ENCODE results near the gene WNT11. TPM values are rescaled to one million over a fixed set of nuclear protein-coding genes. Genes with fewer than 3 reads are reported as not detected.
"Not testable (repeated sequence)": the region's sequence is repeated elsewhere in the genome, so short reads cannot be mapped to it uniquely, and the experiment has no call there.

WNT11 gene
- total RNA-seq, 2 donors from 2014 or later = 39.2 to 59.3 TPM

DNA sequence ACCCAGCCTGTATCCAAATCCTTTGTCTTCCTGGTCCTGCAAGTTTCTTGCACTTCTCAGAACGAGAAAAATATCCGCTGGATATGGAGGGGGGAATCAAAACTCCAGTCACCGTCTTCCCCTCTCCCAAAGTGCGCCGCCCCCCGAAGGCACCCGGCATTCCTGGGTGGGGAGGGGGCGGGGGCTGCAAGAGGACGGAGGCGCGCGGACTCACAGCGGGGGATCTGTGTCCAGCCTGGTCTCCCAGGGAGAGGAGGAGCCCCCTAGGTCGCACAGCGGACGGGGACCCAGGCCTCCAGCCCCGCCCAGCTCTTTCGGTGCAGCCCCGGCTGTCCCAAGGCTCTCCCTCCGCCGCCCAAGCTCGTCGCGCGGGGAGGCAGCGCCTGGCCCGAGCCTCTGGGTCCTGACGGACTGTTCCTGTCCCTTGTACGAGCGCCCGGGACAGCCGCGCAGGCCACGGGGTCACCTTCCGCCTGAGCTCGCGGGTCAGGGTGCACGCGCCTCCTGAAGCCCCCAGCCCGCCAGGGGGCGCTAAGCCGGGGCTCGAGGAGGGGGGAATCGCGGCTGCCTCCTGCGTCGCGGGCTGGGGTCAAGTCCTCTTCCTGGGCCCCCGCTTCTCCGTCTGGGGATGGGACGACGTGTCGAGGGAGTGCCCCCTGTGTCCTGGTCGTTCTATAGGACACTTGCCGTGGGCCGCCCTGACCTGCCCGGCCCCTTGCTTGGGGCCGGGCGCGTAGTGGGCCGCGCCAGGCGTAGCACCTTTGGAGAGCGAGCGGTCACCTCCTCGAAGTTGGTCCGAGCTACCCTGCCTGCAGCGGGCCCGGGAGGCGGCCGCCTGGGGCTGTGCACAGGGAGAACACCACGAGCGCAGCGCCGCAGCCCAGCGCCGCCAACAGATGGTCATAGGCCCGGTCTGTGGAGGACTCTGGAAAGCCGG is 2.4 kb upstream of the WNT11 start:
- intact Hi-C loops (cut with DNase I) = loop anchor here (5.0 to 10.0 kb wide), 3 partner anchors 104 to 306 kb away; no protein-coding TSS in a partner anchor
- DNase-seq (ENCODE audit: low spot score) = peak; percentile 94

GRCh38 chr11:76207642-76208401 is 1.5 kb upstream of the WNT11 start:
- intact Hi-C loops (cut with DNase I) = loop anchor here (5.0 to 10.0 kb wide), 3 partner anchors 104 to 307 kb away; no protein-coding TSS in a partner anchor
- DNase-seq (ENCODE audit: low spot score) = peak; percentile 95

GRCh38 chr11:76206077-76206326 is 300 bp downstream of the WNT11 start:
- intact Hi-C loops (cut with DNase I) = loop anchor here (5.0 to 10.0 kb wide), 3 partner anchors 106 to 309 kb away; no protein-coding TSS in a partner anchor
- DNase-seq (ENCODE audit: low spot score) = no peak

- intact Hi-C loops (cut with DNase I) = loop anchor here (5.0 to 10.0 kb wide), 3 partner anchors 107 to 309 kb away; no protein-coding TSS in a partner anchor
- DNase-seq (ENCODE audit: low spot score) = no peak
Measured at GRCh38 chr11:76205252-76206076, 838 bp downstream of the WNT11 start.

DNA sequence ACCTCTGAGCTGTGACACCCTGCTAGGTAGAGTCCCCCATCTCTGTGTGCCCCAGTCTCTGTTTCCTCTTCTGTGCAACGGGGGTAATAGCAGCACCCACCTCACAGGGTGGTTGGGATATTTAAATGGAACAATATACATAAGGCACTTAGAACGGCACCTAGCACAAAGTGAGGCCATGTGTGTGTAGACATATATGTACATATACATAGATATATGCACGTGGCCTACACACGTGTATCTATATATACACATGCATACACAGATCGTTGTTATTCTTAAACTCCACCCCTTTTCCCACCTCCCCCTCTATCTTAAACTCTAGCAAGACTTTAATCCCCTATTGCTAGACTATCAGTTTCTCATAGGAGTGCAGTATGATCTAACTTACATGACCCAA is 2.4 kb downstream of the WNT11 start:
- DNase-seq (ENCODE audit: low spot score) = no peak
- intact Hi-C loops (cut with DNase I) = loop anchor here in 1 of 2 donors (10.0 kb wide), 1 partner anchor 311 kb away; no protein-coding TSS in a partner anchor

DNA sequence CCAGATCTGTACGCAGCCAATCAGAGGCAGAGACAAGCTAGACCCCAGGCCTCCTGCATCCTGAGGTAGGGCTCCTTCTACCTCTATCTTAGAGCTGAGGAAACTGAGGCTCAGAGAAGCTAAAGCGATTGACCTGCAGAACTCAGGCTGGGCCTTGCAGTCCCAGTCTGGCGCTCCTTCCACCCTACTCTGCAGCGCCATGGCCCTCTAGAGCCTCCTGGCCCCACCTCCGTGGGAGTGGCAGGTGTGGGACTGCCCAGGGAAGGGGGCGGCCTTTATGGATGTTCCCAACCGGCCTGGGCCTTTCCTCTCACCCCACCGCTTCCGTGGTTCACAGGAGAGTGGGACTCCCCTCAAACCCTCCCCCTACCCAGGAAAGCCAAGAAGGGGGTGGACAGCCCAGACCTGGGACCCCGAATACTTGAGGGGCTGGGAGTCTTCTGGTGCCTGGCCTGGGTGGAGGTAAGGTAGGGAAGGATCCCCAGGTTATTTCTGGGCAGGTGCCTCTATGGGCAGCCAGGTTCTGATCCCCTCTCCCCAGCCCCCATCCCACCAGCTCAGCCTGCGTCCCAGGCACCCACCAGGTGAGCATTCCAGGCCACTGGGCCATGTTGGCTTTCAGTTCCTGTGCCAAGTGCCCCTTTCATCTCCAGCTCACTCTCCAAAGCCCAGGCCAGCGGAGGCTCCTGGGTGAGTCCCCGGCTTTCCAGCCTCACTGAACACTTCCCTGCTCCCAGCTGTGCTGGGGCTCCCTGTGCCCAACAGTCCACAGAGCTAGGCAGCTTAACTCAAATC is 3.0 kb downstream of the WNT11 start:
- no peak for DNase-seq (ENCODE audit: low spot score)
- intact Hi-C loops (cut with DNase I) = loop anchor here in 1 of 2 donors (10.0 kb wide), 1 partner anchor 311 kb away; no protein-coding TSS in a partner anchor

DNA sequence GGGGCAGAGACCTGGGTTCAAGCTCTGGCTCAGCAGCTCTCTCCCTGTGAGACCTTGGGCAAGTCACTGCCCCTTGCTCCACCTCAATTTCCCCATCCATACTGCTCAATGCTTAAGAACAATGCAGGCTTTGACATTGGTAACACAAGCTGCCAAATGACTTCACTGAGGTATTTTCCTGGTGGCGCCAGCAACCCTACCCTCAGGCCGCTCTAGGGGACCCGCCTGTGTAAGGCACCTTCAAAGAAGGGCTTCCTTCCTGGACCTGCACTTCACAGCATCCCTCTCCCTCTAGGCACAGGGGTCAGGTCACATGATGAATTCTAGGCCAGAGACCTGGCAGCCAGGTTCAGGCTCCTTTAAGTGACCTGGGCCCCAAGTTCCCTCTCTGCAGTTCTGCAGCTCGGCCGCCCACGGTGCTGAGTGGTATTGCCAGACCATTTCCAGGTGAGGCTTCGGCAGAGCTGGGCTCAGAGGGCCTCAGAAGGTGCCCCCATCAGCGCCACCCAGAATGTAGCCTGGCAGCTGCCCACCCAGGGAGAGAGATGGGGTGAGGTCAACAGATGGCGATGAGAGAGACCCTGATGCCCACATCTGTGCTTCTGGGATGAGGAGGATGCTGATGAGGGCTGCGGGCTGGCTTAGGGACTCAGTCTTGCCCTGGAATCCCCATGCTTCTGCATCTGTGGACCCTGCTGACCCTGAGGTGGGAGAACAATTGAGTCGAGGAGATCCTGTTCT is 4.5 kb downstream of the WNT11 start:
- no peak for DNase-seq (ENCODE audit: low spot score)
- intact Hi-C loops (cut with DNase I) = loop anchor here (1.0 to 10.0 kb wide), 2 partner anchors 37 to 313 kb away; no protein-coding TSS in a partner anchor

DNA sequence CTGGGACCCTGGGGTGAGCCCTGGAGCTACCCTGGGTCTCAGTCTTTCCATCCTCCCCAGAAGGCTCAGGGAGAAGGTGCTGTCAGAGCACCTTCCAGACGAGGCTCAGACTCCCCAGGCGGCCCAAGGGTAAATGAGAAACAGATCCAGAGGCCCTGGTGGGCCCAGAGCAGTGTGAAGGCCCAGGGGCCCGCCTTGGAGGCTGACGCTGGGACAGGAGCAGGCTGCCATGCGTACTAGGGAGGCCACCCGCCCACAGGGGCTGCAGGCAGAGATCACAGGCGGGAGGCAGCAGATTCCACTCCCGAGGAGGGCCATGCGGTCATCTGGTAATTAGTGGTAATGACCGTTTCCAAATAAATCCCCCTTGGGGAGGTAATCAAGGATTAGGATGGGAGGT is 5.2 kb downstream of the WNT11 start:
- intact Hi-C loops (cut with DNase I) = loop anchor here (1.0 to 10.0 kb wide), 2 partner anchors 36 to 314 kb away; no protein-coding TSS in a partner anchor
- no peak for DNase-seq (ENCODE audit: low spot score)

DNA sequence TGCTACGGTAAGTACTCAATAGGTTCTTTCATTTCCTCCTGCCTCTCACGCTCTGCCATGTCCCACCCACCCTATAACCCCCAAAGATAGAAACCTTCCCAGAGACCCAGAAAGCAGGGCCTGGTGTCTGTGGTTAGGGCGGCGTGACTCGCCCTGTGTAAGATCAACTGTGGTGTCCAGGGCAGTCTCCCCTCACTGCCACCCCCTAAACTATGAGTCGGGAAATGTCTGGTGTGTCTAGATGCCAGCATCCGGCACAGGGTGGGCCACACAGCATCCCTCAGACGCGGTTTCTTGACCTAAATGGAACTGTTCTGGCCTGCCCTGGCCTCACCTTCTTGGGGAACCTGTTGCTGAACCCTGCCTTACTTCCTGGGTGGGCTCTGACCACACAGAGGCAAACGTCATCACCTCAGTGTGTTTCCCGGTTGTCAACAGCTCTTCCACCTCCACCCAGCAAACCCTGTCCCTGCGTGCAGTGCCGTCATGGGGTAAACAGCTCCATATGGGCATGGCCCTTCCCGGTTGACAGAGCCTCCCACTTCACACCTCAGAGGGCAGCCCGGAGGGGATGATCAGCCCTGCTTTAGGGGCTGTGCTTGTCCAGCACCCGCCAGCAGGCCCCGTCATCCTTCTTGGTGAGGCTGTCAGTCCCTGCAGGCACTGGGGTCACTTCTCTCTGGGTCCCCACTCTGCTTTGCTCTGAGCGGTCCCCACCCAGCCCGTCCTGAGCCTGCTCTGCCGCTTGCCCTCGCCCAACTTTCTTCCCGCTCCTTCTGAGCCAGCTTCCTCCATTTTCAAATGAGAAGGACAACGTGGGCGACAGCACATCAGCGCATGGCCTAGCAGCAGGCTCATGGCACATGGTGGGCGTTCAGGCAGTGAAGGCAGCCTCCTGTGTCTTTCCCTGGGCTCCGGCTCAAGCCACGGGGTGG is 6.0 kb downstream of the WNT11 start:
- intact Hi-C loops (cut with DNase I) = loop anchor here in 1 of 2 donors (10.0 kb wide), 1 partner anchor 315 kb away; no protein-coding TSS in a partner anchor
- DNase-seq (ENCODE audit: low spot score) = no peak

DNA sequence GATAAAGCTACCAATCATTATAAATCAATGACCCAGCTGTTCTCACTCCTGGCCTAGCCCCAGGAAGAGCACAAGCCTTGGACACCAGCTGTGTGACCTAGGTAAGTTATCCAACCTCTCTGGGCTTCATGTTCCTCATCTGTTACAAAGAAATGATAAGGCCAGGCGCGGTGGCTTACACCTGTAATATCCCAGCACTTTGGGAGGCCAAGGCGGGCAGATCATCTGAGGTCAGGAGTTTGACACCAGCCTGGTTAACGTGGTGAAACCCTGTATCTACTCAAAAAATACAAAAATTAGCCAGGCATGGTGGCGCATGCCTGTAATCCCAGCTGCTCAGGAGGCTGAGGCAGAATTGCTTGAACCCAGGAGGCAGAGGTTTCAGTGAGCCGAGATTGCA is 7.6 kb downstream of the WNT11 start:
- intact Hi-C loops (cut with DNase I) = not testable (repeated sequence)

GRCh38 chr11:76197941-76198640 is 8.2 kb downstream of the WNT11 start:
- intact Hi-C loops (cut with DNase I) = no loop called here
- no peak for DNase-seq (ENCODE audit: low spot score)

More for the DNA sequence above, 7.6 kb downstream of the WNT11 start:
- DNase-seq (ENCODE audit: low spot score) = not testable (repeated sequence)

GRCh38 chr11:76197332-76197731 is 9.0 kb downstream of the WNT11 start:
- DNase-seq (ENCODE audit: low spot score) = no peak
- intact Hi-C loops (cut with DNase I) = no loop called here

DNA sequence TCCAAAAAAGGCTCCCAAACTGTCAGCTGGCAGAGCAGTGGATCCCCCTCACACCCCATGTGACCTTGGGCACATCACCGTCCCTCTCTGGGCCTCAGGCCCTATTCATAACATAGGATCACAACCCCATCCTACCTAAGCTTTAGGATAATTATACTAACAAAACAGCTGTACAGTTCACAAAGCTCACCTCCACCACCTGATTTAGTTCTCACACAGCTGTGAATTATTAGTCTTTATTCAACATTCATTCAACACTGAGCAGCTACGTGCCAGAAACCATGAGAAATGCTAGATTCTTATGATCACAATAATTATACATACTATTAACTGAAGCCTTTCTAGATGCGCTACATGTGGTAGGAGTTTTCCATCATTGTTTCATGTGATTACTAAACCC is 9.5 kb downstream of the WNT11 start:
- no peak for DNase-seq (ENCODE audit: low spot score)
- intact Hi-C loops (cut with DNase I) = no loop called here

DNA sequence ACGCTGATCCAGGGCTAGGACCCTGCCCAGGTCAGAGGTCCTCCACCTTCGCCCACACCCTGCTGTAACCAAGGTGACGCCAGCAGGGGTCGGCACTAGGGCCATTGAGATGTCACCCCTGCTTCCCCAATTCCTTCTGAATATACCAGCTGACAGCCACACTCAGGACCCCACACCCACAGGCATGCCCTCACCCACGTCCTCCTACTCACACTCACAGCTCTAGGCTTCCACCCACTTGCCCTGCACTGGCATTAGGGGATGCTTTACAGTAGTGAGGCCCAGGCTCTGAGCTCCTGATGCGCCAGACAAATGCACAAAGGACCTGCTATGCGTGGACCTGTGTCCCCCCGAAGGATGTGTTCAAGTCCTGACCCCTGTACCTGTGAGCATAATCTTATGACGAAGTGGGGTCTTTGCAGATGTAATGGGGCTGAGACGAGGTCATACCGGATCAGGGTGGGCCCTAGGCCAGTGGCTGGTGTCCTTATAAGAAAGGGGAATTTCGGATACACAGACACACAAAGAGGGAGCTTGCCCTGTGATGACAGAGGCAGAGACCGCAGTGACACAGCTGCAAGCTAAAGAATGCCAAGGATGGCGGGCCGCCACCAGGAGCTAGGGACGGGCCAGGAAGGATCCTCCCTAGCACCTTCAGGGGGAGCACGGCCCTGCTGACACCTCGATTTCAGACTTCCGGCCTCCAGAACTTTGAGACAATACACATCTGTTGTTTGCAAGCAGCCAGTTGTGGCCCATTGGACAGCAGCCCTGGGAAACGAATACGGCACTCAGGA is 11.2 kb downstream of the WNT11 start:
- intact Hi-C loops (cut with DNase I) = no loop called here
- DNase-seq (ENCODE audit: low spot score) = no peak

- intact Hi-C loops (cut with DNase I) = no loop called here
Measured at GRCh38 chr11:76193219-76193618, 13.1 kb downstream of the WNT11 start.

More at GRCh38 chr11:76193219-76193618, 13.1 kb downstream of the WNT11 start:
- DNase-seq (ENCODE audit: low spot score) = no peak

All from posterior vena cava (tissue), 2 donors.